HTERT RPE-1 (cell line): ENCODE data around the gene PPFIBP1.
"Not testable (repeated sequence)": the region's sequence is repeated elsewhere in the genome, so short reads cannot be mapped to it uniquely, and the experiment has no call there.

Experiments
- in situ Hi-C: fragments of 300-500 bp; cut with MboI; formaldehyde crosslinking; loops from 4 replicates; pipeline ENCODE4 v1.14.3; 2020; ENCODE audit warnings: low sequenced_read_pairs

Gene PPFIBP1

GRCh38 chr12:27651201-27651600 is 127.2 kb downstream of the PPFIBP1 start:
- in situ Hi-C loops = no loop called here

- in situ Hi-C loops = no loop called here
Observed at GRCh38 chr12:27652174-27652763, 128.3 kb downstream of the PPFIBP1 start.

- in situ Hi-C loops = no loop called here
Observed at GRCh38 chr12:27653661-27654060, 129.7 kb downstream of the PPFIBP1 start.

- in situ Hi-C loops = not testable (repeated sequence)
Observed at GRCh38 chr12:27655476-27655875, 131.5 kb downstream of the PPFIBP1 start.

- in situ Hi-C loops = no loop called here
Observed at GRCh38 chr12:27657296-27657695, 133.3 kb downstream of the PPFIBP1 start.

GRCh38 chr12:27665704-27666103 is 141.7 kb downstream of the PPFIBP1 start:
- in situ Hi-C loops = no loop called here

GRCh38 chr12:27666510-27666909 is 142.5 kb downstream of the PPFIBP1 start:
- in situ Hi-C loops = no loop called here

GRCh38 chr12:27667540-27667939 is 143.5 kb downstream of the PPFIBP1 start:
- in situ Hi-C loops = no loop called here

GRCh38 chr12:27672051-27672450 is 148.0 kb downstream of the PPFIBP1 start:
- in situ Hi-C loops = no loop called here

- in situ Hi-C loops = no loop called here
Observed at GRCh38 chr12:27672643-27673042, 148.6 kb downstream of the PPFIBP1 start.

GRCh38 chr12:27673101-27673718 is 149.2 kb downstream of the PPFIBP1 start:
- in situ Hi-C loops = no loop called here

GRCh38 chr12:27674989-27675388 is 151.0 kb downstream of the PPFIBP1 start:
- in situ Hi-C loops = no loop called here

GRCh38 chr12:27680619-27681018 is 156.6 kb downstream of the PPFIBP1 start:
- in situ Hi-C loops = no loop called here

GRCh38 chr12:27682534-27682933 is 158.5 kb downstream of the PPFIBP1 start:
- in situ Hi-C loops = no loop called here

- in situ Hi-C loops = no loop called here
Observed at GRCh38 chr12:27685274-27685673, 161.3 kb downstream of the PPFIBP1 start.

GRCh38 chr12:27686147-27686546 is 162.1 kb downstream of the PPFIBP1 start:
- in situ Hi-C loops = no loop called here

- in situ Hi-C loops = no loop called here
Observed at GRCh38 chr12:27688671-27689070, 164.7 kb downstream of the PPFIBP1 start.

- in situ Hi-C loops = no loop called here
Observed at GRCh38 chr12:27689558-27690180, 165.7 kb downstream of the PPFIBP1 start.

GRCh38 chr12:27693403-27693802 is 169.4 kb downstream of the PPFIBP1 start:
- in situ Hi-C loops = no loop called here

- in situ Hi-C loops = no loop called here
Observed at GRCh38 chr12:27695556-27696292, 171.7 kb downstream of the PPFIBP1 start.

GRCh38 chr12:27696293-27696652 is 172.3 kb downstream of the PPFIBP1 start, which contains the start of gene REP15:
TSS of gene REP15 (plus strand) at chr12:27696447. CDS start at chr12:27696563, 116 bp downstream.
- in situ Hi-C loops = no loop called here
